Activated naive CD4-positive, alpha-beta T cell treated with anti-CD3 and anti-CD28 coated beads, Interleukin-2, amount 50 U/mL, for 16 hours (primary cell): ENCODE data around the gene KCNJ10.

ENCODE experiments used
- DNase-seq: peaks from one replicate; pipeline ENCODE4 v3.0.0-alpha.2; 2020

The KCNJ10 gene

GRCh38 chr1:159955456-159955855 is 114.5 kb downstream of the KCNJ10 start:
- DNase-seq, result no peak

- no peak for DNase-seq
These were observed 116.1 kb downstream of the KCNJ10 start, which contains the start of gene SLAMF9 for GRCh38 chr1:159953536-159954515. Gene SLAMF9 (minus strand): TSS chr1:159954237. CDS start chr1:159954137, 100 bp downstream.

- DNase-seq, result no peak
These were observed 117.0 kb downstream of the KCNJ10 start for GRCh38 chr1:159952932-159953331.

- no peak for DNase-seq
These were observed 118.4 kb downstream of the KCNJ10 start for GRCh38 chr1:159951551-159951950.

GRCh38 chr1:159951016-159951415 is 118.9 kb downstream of the KCNJ10 start:
- no peak for DNase-seq

- no peak for DNase-seq
These were observed 120.0 kb downstream of the KCNJ10 start for GRCh38 chr1:159949981-159950381.

- DNase-seq, result no peak
These were observed 120.8 kb downstream of the KCNJ10 start for GRCh38 chr1:159949123-159949522.
